GM12874 (cell line): ENCODE data around the gene ARSI.

Source experiments
- CTCF ChIP-seq: IDR thresholded peaks from 2 replicates; pipeline ENCODE4 v1.5.1; 2011; ENCODE audit warnings: low read depth, mild to moderate bottlenecking, control low read depth, low read length, moderate library complexity; ENCODE audit not compliant: insufficient read depth

Gene ARSI

GRCh38 chr5:150313921-150314716, 11.4 kb upstream of the ARSI start:
- TF ChIP-seq CTCF = no peak

- no peak for TF ChIP-seq CTCF
Observed at GRCh38 chr5:150313501-150313900, 10.8 kb upstream of the ARSI start.

- no peak for TF ChIP-seq CTCF
Observed at GRCh38 chr5:150312518-150312917, 9.8 kb upstream of the ARSI start.

GRCh38 chr5:150311015-150311692, 8.4 kb upstream of the ARSI start:
- TF ChIP-seq CTCF = no peak

- no peak for TF ChIP-seq CTCF
Observed at GRCh38 chr5:150310246-150310645, 7.5 kb upstream of the ARSI start.

GRCh38 chr5:150309886-150310239, 7.2 kb upstream of the ARSI start:
- no peak for TF ChIP-seq CTCF

- TF ChIP-seq CTCF = no peak
Observed at GRCh38 chr5:150309101-150309885, 6.6 kb upstream of the ARSI start.
